ENCODE data around the gene TMPRSS4.

The TMPRSS4 gene, protein sequence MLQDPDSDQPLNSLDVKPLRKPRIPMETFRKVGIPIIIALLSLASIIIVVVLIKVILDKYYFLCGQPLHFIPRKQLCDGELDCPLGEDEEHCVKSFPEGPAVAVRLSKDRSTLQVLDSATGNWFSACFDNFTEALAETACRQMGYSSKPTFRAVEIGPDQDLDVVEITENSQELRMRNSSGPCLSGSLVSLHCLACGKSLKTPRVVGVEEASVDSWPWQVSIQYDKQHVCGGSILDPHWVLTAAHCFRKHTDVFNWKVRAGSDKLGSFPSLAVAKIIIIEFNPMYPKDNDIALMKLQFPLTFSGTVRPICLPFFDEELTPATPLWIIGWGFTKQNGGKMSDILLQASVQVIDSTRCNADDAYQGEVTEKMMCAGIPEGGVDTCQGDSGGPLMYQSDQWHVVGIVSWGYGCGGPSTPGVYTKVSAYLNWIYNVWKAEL

DNA sequence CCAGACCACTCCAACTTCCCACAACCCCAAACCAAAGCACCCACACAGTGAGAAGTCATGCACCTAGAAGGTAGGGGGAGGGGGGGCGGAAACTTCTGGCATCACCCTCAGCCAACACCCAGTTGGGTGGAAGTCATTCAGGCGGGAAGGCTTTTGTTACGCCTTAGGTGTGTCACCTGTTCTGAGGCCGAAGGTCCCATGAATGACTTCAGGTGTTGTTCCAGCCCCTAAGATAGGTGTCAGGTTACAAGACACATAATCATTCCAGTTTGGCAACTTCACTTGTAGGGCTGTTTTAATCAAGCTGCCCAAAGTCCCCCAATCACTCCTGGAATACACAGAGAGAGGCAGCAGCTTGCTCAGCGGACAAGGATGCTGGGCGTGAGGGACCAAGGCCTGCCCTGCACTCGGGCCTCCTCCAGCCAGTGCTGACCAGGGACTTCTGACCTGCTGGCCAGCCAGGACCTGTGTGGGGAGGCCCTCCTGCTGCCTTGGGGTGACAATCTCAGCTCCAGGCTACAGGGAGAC is at the start of gene TMPRSS4:
Gene TMPRSS4 (plus strand): TSS at position 325 of the 528 bp plus-strand sequence. CDS start 225 bp downstream, outside the sequence.
- DNase-seq, result no peak

DNA sequence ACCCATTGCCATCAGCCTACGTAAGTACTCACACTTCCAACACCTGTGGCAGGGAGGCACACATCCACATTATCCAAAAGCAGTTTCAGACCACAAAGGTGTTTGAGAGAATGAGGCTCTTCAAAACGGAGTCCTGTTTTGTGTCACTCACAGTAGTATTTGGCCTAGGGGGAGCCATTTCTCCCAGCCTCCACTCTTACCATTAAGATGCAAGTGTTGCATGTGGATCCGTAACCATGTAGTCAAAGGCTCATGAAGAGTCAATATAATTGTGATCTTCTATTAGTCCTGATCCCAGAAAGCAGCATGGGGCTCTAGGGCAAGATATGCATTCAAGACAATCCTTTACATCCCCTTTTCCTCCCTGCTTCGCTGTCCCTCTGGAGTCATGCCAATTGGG is 49.2 kb upstream of the TMPRSS4 start:
- DNase-seq, result no peak

DNA sequence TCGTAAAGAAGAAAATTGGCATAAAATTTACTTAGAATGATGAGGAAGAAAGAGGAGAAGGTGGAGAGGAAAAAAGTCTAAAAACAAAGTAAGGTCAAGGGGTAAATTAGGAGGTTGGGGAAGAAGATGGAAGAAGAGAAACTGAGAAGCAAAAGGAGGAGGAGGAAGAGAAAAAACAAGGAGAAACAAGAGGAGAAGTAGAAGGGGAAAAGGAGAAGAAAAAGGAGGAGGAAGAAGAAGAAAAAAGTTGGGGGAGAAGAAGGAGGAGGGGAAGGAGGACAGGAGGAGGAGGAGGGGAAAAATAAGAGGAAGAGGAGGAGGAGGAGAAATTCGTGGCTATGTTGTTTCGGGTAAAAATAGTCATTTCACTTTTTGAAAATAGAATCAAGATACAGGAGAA is 48.3 kb upstream of the TMPRSS4 start:
- no peak for DNase-seq

DNA sequence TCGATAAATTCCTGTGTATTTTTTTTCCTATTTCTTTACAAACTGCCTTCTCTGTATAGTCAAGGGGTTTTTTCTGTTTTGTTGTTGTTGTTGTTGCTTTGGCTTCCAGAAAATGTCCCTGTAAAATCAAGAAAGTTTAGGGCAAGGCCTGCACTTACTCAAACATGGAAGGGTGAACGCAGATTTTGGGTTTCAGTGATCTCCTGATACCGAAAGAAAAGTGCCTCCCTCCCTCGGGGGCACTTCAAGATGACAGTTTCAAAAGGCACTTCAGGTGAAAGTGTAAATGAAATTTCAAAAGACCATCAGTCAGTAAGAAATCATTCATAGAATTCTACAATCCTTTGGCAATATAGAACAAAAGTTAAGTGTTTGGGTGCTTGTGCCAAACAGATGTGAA is 43.4 kb upstream of the TMPRSS4 start:
- DNase-seq, result no peak

GRCh38 chr11:118042141-118042540 is 34.7 kb upstream of the TMPRSS4 start:
- DNase-seq, result no peak

GRCh38 chr11:118042796-118043195 is 34.1 kb upstream of the TMPRSS4 start:
- no peak for DNase-seq

DNA sequence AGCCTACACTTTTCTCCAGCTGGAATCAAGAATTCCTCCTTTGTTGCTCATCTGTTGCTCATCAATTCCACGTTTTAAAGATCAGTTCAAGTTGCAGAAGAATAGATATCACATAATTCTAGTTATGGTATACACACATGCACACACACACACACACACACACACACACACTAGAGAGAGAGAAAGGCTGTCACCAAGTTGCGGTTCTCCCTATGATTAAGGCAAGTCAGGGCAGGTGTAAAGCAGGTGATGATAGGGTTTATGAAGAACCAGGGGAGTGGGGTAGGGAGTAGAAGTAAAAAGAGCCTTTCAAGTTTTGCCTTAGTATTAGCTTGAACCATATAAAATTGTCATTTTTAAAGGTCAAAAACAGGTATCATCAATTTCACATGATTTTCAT is 31.7 kb upstream of the TMPRSS4 start:
- no peak for DNase-seq

DNA sequence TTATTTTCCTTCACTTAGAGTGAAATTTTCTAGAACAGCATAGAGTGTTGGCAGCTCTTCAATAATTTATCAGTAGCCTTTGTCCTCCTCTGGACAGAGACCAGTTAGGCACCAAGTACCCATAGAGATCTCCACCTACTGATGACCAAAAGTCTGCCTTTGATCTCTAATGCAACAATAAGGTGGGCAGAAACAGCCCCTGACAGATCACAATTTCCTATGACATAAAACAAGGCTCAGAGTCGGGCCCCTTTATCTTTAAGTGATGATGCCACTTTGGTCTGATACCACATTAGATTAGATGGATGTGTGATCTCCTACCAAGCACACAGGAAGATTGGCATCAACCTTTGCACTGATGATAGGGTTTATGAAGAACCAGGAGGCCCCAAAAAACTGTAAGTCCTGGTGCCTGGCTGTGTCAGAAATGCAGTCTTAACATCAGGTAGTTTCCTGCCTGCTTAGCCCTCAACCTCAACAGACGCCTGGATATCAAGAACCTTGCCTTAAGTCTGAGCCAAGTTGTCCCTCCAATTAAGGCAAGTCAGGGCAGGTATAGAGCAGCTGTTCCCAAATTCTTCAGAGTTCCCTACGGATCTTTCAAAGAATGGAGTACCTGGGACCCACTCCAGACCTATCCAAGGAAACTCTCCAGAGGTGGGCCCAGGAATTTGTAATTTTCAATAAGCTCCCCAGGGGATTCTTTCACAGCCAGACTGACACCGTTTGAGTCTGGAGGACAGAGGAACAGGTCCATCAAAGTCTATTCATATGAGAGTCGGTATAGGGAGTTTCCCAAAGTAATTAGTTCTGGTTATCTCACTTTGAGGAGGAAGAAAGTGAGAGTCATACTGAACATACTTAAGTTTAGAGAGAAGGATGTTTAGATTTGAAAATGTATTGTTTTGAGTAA is 30.6 kb upstream of the TMPRSS4 start:
- no peak for DNase-seq

- no peak for DNase-seq
Observed at GRCh38 chr11:118046964-118047700, 29.7 kb upstream of the TMPRSS4 start.

- no peak for DNase-seq
Observed at GRCh38 chr11:118047749-118048148, 29.1 kb upstream of the TMPRSS4 start.

GRCh38 chr11:118048472-118049370 is 28.2 kb upstream of the TMPRSS4 start:
- DNase-seq, result no peak

GRCh38 chr11:118049771-118050170 is 27.1 kb upstream of the TMPRSS4 start:
- no peak for DNase-seq

- no peak for DNase-seq
Observed at GRCh38 chr11:118050208-118050891, 26.5 kb upstream of the TMPRSS4 start.

DNA sequence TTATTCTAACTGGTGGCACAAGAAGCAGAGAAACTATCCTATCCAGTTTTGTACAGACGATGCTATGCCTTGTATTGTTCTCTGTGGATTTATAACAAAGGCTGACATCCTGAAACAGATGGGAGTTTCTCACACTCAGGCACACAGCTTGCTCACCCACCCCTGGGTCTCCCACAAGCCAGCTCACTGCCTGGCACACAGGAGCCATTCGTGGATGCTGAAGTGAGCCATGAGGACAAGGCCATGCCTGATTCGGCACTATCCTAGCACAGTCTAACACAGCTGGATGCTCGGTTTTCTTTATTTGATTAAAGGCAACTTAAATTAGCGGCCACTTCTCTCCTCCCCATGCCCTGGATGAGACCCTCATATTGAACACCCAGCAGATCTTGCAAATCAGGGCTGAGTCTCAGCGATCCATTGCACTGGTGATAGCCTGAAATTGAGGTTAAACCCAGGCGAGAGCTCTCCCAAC is 25.7 kb upstream of the TMPRSS4 start:
- no peak for DNase-seq

GRCh38 chr11:118051611-118052461 is 25.0 kb upstream of the TMPRSS4 start:
- DNase-seq, result peak; percentile 28

DNA sequence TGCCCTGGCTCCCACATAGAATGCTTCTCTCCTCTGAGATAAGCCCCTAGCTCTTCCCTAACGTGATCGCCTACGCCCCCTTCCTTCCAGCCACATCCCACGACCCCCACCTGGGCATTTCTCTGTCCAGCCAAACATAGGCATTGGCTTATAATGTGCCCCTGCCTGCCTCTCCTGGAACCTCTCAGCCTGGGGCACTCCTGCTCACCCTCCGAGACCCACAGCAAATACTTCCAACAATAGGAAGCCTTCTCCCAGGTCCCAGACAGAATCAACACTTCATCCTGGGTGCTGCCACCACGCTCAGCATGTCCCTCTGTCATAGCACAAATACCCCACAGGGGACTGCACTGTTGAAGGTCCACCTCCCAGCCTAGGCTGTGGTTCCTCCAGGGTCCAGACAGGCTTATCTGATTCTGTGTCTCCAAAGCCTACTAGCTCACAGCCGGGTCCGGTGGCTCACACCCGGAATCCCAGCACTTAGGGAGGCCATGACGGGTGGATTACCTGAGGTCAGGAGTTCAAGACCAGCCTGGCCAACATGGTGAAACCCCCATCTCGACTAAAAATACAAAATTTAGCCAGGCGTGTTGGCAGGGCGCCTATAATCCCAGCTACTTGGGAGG is 24.2 kb upstream of the TMPRSS4 start:
- DNase-seq, result no peak

GRCh38 chr11:118054712-118055640 is 21.9 kb upstream of the TMPRSS4 start:
- DNase-seq, result no peak

DNA sequence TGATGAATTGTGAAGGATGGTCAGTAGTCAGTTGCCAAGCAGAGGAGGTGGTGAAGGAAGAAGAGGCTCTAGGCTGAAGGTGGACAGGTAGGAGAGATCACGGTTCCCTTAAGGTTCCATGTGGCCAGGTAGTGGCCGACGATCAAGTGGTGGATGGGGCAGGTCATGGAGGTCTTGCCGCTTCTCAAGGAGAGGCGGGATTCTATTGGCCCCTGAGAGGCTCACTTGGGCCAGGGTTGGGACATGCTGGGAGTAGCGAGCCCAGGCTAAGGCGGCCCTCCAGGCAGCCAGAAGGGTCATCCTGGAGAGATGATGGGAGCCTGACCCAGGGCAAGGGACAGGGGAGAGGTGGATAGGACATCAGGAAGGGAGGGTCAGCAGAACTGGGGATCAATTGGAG is 20.9 kb upstream of the TMPRSS4 start:
- DNase-seq, result no peak

Data from NK-92 treated with Interleukin-12 subunit alpha and Interleukin-12 subunit beta, amount 100 ng/mL, for 24 hours (cell line).